Ammon's horn (tissue), 1 donor: ENCODE results near the gene TCP11L2.
"Not testable (repeated sequence)": the region's sequence is repeated elsewhere in the genome, so short reads cannot be mapped to it uniquely, and the experiment has no call there.

Experiments used
- DNase-seq: peaks from one replicate; pipeline ENCODE4 v3.0.0-alpha.2; 2016; ENCODE audit warnings: low spot score

TCP11L2 gene

GRCh38 chr12:106343214-106343528 lies 40.6 kb downstream of the TCP11L2 start:
- DNase-seq, result no peak

DNA sequence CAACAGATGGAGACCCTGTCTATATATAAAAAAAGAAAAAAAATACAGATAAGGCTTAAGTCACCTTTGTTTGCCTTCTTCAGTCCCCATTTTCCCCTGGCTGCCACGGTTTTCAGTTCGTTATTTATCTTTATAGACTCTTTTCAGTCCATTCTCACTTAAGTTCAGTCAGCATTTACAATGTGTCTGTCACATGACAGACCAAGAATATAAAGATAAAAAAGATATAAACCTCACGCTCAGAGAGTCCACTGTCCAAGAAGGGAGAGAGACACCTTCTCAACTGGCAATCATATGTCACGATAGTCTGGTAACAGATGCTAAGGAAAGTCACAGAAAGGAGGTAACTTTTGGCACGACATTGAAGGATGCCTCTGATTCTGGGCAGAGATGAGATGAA lies 41.6 kb downstream of the TCP11L2 start:
- DNase-seq, result no peak

GRCh38 chr12:106345746-106346145 lies 43.2 kb downstream of the TCP11L2 start:
- peak; percentile 80 for DNase-seq

GRCh38 chr12:106348411-106348810 lies 45.9 kb downstream of the TCP11L2 start:
- DNase-seq, result no peak

DNA sequence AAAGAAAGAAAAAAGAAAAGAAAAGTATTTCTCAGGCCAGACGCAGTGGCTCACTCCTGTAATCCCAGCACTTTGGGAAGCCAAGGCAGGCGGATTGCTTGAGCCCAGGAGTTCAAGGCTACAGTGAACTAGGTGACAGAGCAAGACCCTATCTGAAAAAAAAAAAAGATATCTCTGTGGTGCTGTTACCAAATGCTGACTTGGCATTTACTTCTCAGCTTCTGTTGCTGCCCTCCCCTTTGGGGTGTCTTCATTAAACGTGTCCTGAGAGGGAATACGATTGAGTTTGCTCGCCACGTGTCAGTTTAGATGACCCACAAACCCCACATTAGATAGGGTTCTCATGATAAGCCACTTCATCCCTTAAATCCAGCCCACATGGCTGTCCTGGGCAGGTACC lies 50.6 kb downstream of the TCP11L2 start:
- DNase-seq, result no peak

- peak; percentile 95 for DNase-seq
These were observed 55.2 kb downstream of the TCP11L2 start, which contains the start of gene POLR3B for GRCh38 chr12:106357549-106358395. POLR3B (plus strand) TSS chr12:106357748; CDS start chr12:106357880, 132 bp downstream.

GRCh38 chr12:106358396-106359241 lies 56.1 kb downstream of the TCP11L2 start:
- no peak for DNase-seq

DNA sequence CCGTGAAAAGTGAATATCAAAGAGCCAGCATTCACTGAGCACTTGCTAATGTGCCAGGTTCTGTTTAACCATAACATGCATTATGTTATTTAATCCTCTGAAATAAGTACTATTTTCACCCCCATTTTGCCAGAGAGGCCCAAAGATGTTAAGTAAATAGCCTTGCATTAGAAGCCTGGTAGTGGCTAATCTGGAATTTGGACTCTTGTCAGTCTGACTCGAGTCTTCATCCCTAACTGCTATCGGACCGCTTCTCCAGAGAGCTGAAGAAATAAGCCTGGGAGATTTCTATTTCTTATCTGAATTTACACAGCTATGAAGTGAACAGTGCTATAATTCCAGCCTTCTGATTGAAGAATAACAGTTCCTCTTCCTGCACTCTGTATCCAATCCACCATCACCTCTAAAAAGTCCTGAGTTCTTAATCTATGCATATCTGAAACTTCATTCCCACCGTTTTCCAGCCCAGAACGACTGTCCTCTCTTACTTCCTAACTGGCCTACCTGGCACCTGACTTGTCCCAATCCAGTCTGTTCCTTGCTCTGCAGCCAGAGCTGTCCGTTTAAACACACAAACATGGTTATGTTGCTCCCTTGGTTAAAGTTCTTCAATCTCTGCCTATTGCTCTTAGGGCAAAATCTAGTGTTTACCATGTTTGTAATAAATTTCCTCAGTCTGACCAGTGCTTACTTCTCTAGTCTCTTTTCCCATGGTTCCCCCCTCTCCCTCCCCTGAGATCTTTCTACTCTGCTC lies 57.3 kb downstream of the TCP11L2 start:
- DNase-seq, result no peak

DNA sequence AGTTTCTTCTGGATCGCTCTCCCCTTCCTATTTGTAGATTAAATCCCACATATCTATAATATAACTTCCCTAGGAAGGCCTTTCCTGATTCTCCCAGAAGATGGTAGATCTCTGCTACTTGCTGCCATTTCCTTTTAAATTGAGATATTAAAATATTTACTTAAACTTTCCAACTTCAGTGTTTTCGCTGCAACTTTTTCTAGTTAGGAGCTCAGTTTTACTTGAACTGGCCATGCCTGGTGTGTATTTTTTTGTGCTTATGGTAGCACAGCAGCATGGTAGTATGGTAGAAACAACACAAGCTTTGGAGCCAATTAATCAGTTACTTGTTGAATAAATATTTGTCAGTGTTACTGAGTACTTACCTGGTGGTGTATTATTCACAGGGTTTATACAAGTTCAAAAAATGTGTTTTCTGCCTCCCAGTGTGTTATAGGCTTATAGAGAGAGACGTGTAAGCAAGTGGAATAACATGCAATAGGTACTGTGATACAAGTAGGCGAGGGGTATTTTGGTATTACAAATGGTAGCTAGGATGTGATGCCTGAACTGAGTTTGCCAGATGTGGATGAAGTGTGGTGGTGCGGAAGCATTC lies 58.0 kb downstream of the TCP11L2 start:
- no peak for DNase-seq

- no peak for DNase-seq
These were observed 60.4 kb downstream of the TCP11L2 start for GRCh38 chr12:106362971-106363370.

DNA sequence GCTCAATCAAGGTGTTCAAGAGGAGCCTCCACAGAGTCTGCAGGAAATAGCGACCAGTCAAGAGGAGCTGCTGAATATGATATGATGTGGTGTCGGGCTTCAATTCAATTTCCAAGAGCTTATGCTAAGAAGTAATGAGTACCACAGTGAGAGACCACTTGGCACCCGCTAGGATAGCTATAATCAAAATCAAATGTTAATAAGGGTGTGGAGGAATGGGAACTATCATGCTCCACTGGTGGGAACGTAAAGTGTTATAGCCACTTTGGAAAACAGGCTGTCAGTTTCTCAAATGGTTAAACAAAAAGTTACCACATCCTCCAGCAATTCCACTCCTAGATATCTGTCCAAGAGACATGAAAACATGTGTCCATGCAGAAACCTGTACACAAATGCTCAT lies 61.7 kb downstream of the TCP11L2 start:
- DNase-seq, result no peak

- no peak for DNase-seq
These were observed 67.3 kb downstream of the TCP11L2 start for GRCh38 chr12:106369624-106370346.

DNA sequence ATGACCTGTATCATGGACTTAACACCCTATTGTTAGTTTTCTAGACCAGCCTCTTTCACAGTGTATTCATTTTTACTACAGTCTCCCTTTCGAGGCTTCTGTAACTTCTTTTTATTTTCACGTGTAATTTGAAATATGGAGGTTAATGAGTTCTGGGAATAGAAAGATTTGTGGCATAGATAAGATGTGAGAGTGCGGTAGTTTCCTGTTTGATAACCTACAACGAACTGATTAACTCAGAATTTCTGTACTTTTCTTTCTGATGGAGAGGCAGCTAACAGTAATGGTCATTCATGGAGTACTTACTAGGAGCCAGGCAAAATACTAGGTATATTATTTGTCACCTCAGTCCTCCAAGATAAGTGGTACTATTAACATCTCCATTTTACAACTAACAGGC lies 76.3 kb downstream of the TCP11L2 start:
- DNase-seq, result no peak

DNA sequence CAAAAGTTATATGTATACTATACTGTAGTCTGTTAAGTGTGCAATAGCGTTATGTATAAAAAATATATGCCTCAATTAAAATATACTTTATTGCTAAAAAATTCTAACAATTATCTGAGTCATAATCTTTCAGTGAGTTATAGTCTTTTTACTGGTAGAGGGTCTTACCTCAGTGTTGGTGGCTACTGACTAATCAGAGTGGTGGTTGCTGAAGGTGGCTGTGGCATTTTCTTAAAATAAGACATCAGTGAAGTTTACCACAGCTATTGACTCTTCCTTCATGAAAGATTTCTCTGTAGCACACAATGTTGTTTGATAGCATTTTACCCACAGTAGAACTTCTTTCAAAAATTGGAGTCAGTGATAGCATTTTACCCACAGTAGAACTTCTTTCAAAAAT lies 78.4 kb downstream of the TCP11L2 start:
- DNase-seq, result no peak

- not testable (repeated sequence) for DNase-seq
These were observed 79.3 kb downstream of the TCP11L2 start for GRCh38 chr12:106381866-106382265.

GRCh38 chr12:106386813-106387535 lies 84.4 kb downstream of the TCP11L2 start:
- no peak for DNase-seq

DNA sequence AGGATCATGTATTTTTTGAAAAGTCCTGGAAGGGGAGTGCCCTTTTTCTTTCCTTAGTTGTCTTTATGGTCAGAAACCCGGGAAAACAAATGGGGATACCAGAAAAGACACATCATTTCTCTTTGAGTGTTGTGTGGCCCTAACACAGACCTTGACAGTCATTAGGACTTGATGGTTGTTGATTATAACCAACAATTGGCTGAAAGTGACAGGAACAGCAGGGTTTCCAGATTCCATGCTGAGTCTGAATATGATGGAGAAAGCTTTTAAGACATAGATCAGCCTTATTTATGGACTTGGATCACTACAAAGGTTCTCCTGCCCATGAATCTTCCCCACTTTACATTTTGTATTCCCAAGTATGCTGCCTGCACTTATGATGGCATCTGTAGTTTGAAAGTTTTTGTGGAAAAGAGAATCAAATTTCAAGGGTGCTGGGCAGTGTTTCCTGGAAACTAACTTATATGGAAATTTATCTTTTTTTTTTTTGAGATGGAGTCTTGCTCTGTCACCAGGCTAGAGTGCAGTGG lies 85.4 kb downstream of the TCP11L2 start:
- DNase-seq, result no peak

DNA sequence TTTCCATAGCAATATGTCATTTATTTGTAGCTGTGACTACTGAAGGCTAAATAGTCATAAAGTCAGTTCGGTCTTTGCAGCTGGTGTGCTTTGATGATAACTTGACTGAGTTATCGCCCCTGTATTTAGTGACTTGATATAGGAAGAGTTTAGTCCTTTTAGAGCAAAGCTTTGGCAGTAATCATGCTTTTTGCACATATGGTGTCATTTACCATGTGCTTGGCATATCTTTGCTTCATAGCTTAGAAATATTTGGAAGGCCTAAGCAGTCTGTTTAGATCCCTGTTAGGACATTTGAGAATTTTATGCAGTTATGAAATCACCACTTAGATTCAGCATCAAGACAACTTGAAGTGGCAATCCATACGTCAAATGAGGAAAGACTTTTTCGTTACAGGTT lies 86.6 kb downstream of the TCP11L2 start:
- no peak for DNase-seq

DNA sequence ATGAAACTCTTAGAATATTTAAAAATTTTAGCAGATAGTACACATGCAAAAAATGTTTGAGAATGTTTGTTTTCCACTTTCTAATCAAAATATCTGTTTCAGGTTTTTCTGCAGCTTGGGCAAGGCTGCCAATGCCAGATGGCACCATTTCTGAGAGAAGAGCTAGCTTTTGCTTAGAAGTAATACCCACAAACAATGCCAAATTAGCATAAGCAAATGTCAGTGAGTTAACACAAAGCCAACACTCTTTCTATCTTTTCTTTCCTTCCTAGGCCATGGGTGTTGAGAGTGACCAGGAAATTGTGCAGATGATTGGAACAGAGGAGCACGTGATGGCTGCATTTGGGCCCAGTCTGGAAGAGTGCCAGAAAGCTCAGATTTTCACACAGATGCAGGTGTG lies 90.2 kb downstream of the TCP11L2 start:
- peak; percentile 54 for DNase-seq
